Ishikawa (cell line): ENCODE results near the gene TMEM92.

Experiments
- CEBPB ChIP-seq: IDR thresholded peaks from 2 replicates; pipeline ENCODE4 v1.6.1; 2012
- CREB1 ChIP-seq: IDR thresholded peaks from 2 replicates; pipeline ENCODE4 v1.6.1; 2012; ENCODE audit warnings: low read depth
- EGR1 ChIP-seq: IDR thresholded peaks from 2 replicates; pipeline ENCODE4 v1.6.1; 2012
- EP300 ChIP-seq: IDR thresholded peaks from 2 replicates; pipeline ENCODE4 v1.6.1; 2012; ENCODE audit warnings: borderline replicate concordance
- NFIC ChIP-seq: IDR thresholded peaks from 2 replicates; pipeline ENCODE4 v1.6.1; 2012
- RAD21 ChIP-seq: IDR thresholded peaks from 2 replicates; pipeline ENCODE4 v1.6.1; 2012; ENCODE audit warnings: low read depth
- TAF1 ChIP-seq: IDR thresholded peaks from 2 replicates; pipeline ENCODE4 v1.6.1; 2012; ENCODE audit warnings: low read depth, mild to moderate bottlenecking
- TF ChIP-seq, protein P1 (sequence below): IDR thresholded peaks from 2 replicates; pipeline ENCODE4 v1.6.1; 2012

DNA sequence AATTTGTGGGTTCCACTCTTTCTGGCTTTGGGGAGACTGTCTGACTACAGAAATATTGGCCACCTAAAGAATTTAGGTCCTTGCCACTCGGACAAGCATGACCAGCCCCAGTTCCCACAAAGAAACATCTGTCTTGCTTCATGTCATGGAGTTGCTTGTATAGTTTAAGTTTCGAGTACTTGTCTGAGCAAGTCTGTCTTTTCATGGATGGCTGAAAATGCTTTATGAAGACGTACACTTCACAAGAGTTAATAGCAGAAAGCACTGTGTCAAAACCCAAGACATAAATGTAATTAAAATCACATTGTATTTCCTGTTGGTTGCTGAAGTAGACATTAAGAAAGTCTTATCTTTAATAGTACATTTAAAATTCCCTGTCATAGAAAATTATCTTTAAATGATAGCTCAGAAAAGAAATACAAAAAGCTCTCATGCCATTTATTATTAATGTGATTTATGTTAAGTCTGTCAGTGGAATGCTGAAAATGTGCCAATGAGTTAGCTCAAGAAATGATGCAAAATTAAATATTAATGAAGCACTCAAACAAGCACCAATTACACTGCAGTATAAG lies 41.8 kb downstream of the TMEM92 start:
- no peak for TF ChIP-seq TAF1
- TF ChIP-seq EP300 = no peak
- no peak for TF ChIP-seq NFIC
- no peak for TF ChIP-seq RAD21
- no peak for TF ChIP-seq CREB1
- TF ChIP-seq EGR1 = no peak
- no peak for TF ChIP-seq CEBPB
- TF ChIP-seq, protein P1, sequence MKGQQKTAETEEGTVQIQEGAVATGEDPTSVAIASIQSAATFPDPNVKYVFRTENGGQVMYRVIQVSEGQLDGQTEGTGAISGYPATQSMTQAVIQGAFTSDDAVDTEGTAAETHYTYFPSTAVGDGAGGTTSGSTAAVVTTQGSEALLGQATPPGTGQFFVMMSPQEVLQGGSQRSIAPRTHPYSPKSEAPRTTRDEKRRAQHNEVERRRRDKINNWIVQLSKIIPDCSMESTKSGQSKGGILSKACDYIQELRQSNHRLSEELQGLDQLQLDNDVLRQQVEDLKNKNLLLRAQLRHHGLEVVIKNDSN = no peak
